ENCODE results near the gene MPP4.
"Not testable (repeated sequence)": the region's sequence is repeated elsewhere in the genome, so short reads cannot be mapped to it uniquely, and the experiment has no call there.

MPP4 gene

DNA sequence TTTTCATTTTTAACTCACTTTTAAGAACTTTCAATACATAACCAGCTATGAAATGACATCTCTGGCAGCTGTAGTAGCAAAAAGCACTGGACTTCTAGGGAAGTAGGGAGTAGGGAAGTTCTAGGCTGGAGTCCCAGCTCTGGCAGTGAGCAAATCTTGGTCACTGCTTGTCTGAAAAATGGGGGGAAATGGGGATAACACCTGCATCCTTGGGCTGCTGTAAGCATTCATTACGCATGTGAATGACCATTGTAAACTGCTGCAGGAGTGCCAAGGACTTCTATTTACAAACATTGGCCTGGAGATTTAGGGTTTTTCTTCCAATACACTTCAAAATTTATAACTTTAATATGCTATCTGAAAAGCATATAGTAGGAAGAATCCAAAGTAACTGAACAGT lies 972 bp upstream of the MPP4 start:
- Mint-ChIP-seq H3K36me3 (peaks cover 7% of the 10 kb centered on the region), H3K9me3 (no peaks in the 10 kb centered on the region), H3K27ac (no peak overlapping the region), H3K27me3 (peaks cover 4% of the 10 kb centered on the region), H3K4me1 (no peaks in the 10 kb centered on the region), H3K4me3 (no peak overlapping the region)
- DNase-seq = no peak
- CTCF ChIA-PET = no interaction called here

DNA sequence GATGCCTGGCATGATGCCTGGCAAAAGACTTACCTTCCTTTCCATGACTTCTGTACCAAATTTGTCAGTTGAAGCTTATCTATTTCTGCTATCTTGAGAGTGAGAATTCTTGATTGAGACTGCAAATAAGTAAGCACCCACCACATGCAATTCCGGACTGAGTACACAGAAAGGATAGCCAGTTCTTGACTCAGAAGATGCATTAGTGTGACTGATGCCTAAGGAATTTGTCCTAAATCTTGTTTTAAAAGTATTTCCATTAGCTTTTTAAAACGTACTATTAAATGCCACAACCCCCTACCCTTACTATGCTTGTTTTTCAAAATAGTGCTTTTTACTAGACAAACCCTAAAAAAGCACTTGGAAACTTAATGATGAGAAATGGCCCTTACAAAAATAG lies 545 bp downstream of the MPP4 start:
- Mint-ChIP-seq H3K27me3 (peaks cover 10% of the 10 kb centered on the region), H3K4me1 (no peaks in the 10 kb centered on the region), H3K27ac (no peak overlapping the region), H3K4me3 (no peak overlapping the region), H3K9me3 (no peaks in the 10 kb centered on the region), H3K36me3 (peaks cover 4% of the 10 kb centered on the region)
- CTCF ChIA-PET = no interaction called here
- DNase-seq = no peak

DNA sequence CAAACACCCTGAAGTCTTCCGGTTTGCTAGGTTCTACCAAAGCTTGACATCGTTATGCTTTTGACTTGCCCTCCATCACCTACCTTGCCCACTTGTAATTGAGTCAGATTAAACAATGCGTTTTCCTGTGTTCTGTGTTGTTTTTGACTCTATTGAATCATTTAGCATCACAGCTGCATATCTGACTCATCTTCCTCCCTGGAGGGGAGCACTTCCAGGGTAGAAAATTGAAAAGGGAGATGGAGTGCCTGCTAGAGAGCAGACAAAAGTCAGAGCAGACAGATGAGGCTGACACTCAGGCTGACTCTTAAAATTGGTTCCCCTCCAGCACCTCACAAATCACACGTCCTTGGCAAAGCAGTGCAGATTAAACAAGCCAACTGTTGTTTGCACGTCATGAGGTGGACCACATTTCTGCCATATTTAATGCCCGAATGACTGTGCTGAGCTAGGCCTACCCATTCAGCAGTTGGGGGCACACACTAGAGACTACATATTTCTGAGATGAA lies 2.2 kb downstream of the MPP4 start:
- H3K27ac Mint-ChIP-seq = no peak overlapping the region
- CTCF ChIA-PET = interaction anchor here (1.9 kb wide), 1 partner anchor 16 kb away, joined by 5 read pairs; no protein-coding TSS in a partner anchor
- peaks cover 3% of the 10 kb centered on the region for H3K36me3 Mint-ChIP-seq
- DNase-seq = no peak
- H3K4me1 Mint-ChIP-seq = no peaks in the 10 kb centered on the region
- peaks cover 14% of the 10 kb centered on the region for H3K27me3 Mint-ChIP-seq
- no peak overlapping the region for H3K4me3 Mint-ChIP-seq
- no peaks in the 10 kb centered on the region for H3K9me3 Mint-ChIP-seq

DNA sequence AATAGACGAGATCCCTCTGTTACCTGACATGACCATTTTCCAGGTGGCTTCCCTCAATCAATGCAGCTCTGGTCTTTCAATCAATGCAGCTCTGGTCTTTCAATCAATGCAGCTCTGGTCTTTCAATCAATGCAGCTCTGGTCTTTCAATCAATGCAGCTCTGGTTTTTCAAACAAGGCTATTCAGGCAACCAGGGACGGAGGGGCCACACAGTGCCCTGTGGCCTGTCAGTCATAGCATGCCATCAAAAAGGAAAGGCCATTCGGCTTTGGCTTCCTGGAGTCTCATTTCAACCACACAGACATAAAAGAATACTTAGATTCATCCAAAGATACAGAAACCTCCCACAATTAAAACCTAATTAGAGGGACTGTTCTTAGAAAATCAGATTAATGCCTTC lies 13.3 kb downstream of the MPP4 start:
- CTCF ChIA-PET = no interaction called here
- peaks cover 35% of the 10 kb centered on the region for H3K27me3 Mint-ChIP-seq
- no peaks in the 10 kb centered on the region for H3K36me3 Mint-ChIP-seq
- H3K4me3 Mint-ChIP-seq = no peak overlapping the region
- H3K27ac Mint-ChIP-seq = no peak overlapping the region
- no peak for DNase-seq
- no peaks in the 10 kb centered on the region for H3K9me3 Mint-ChIP-seq
- H3K4me1 Mint-ChIP-seq = no peaks in the 10 kb centered on the region

DNA sequence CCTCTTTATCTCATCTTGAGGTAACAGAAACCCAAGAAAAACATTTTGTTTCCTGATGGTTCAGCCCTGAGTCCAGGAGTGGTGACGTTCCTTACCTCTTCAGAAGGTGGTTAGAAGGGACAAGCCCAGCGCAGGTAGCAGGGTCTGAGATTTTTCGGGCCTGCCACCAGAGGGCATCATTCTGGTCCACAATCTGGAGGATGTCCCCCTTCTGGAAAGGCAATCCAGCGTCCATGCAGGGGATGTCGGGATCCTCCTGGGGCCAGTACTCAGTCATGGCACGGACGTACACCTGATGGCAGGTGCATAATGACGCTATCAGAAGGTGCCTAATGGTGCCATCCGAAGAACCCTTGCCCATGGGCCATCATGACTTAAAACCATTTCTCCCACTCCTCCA lies 17.7 kb downstream of the MPP4 start:
- DNase-seq = peak; percentile 34

DNA sequence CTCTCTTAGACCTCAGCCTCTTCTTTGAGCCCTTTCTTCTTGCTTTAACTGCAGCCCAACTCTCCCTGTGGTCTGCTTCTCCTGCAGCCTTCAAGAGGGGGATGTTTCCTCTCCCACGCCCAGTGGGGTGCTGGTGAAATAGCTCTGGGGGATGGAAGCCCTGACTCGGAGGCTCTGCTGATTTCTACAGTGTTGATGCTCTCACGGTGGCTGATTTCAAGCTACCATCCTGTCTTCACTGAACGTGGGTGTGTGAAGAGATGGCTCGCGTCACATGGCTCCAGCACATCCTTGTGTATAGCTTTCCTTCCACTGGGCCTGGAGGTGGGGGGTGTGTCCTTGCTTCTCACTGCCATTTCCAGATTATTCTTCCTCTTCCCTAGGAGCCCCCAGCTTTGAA lies 20.0 kb downstream of the MPP4 start:
- no peaks in the 10 kb centered on the region for H3K36me3 Mint-ChIP-seq
- H3K27me3 Mint-ChIP-seq = peaks cover 17% of the 10 kb centered on the region
- H3K4me1 Mint-ChIP-seq = peaks cover 2% of the 10 kb centered on the region
- no peak overlapping the region for H3K4me3 Mint-ChIP-seq
- no peaks in the 10 kb centered on the region for H3K9me3 Mint-ChIP-seq
- DNase-seq = no peak
- CTCF ChIA-PET = no interaction called here
- H3K27ac Mint-ChIP-seq = no peak overlapping the region

More for the DNA sequence above, 17.7 kb downstream of the MPP4 start:
- no peak overlapping the region for H3K27ac Mint-ChIP-seq
- H3K9me3 Mint-ChIP-seq = no peaks in the 10 kb centered on the region
- H3K4me1 Mint-ChIP-seq = no peaks in the 10 kb centered on the region
- no peak overlapping the region for H3K4me3 Mint-ChIP-seq
- H3K36me3 Mint-ChIP-seq = no peaks in the 10 kb centered on the region
- peaks cover 22% of the 10 kb centered on the region for H3K27me3 Mint-ChIP-seq
- CTCF ChIA-PET = interaction anchor here (1.4 kb wide), 1 partner anchor 16 kb away, joined by 5 read pairs; no protein-coding TSS in a partner anchor

DNA sequence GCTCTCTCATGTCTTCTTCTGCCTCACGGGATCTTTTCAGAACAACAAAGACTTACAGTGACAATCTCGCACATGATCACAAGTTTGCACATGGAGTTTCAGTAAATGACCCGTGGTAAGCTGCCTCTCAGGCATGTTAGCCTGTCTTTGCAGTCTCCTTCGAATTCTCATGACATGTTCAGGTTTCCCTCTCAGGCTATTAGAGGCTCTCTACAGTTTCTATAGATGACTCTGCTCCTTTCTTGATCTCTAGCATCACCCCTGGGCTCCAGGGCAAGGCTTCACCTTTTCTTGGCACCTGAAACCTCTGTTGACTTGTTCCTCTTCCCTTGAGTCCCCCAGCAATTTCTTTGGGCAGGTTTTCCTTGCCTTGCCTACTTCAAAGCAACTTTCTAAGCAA lies 23.0 kb downstream of the MPP4 start:
- no peak overlapping the region for H3K27ac Mint-ChIP-seq

DNA sequence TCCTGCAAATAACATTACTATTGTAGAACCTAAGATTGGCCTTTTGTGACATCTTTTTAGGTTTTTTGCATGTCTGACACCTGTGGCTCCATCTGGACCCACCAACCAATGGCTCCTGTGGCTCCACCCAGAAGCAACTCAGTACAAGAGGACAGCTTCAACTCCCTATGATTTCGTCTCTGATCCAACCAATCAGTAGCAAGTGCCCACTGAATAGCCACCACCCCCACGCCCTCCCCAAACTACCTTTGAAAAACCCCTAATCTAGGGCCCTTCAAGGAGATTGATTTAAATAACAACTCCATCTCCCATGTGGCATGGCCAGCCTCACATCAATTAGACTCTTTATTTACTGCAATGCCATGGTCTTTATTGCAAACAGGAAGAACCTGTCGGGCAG lies 23.6 kb downstream of the MPP4 start:
- Mint-ChIP-seq H3K36me3 (no peaks in the 10 kb centered on the region), H3K4me1 (peaks cover 2% of the 10 kb centered on the region), H3K4me3 (no peak overlapping the region), H3K27ac (no peak overlapping the region), H3K9me3 (no peaks in the 10 kb centered on the region), H3K27me3 (peaks cover 10% of the 10 kb centered on the region)
- DNase-seq = no peak
- CTCF ChIA-PET = no interaction called here

More for the DNA sequence above, 23.0 kb downstream of the MPP4 start:
- no peak overlapping the region for H3K4me3 Mint-ChIP-seq
- CTCF ChIA-PET = no interaction called here
- no peaks in the 10 kb centered on the region for H3K9me3 Mint-ChIP-seq
- no peak for DNase-seq
- H3K4me1 Mint-ChIP-seq = peaks cover 2% of the 10 kb centered on the region
- peaks cover 10% of the 10 kb centered on the region for H3K27me3 Mint-ChIP-seq
- no peaks in the 10 kb centered on the region for H3K36me3 Mint-ChIP-seq

DNA sequence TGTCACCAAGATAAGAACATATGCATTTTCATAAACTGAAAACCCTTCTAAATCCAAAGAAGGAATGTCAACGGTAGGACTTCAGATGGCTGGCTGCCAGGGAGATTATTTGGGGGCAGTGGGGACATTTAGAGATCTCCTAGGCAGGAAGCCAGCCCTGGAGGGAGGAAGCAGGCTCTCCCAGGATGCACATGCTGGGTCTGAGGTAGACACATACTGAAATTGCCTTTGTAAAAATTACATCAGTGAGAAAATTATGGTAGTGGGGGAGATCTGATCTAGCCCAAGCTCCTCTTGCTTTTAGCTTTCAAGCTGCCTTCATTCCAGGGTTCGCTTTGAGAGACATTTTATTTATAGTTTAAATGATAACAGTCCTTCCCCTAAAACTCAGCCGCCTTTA lies 24.1 kb downstream of the MPP4 start:
- Mint-ChIP-seq H3K36me3 (no peaks in the 10 kb centered on the region), H3K4me3 (no peak overlapping the region), H3K9me3 (no peaks in the 10 kb centered on the region), H3K27me3 (peaks cover 10% of the 10 kb centered on the region), H3K4me1 (peaks cover 2% of the 10 kb centered on the region), H3K27ac (no peak overlapping the region)
- no peak for DNase-seq
- CTCF ChIA-PET = no interaction called here

DNA sequence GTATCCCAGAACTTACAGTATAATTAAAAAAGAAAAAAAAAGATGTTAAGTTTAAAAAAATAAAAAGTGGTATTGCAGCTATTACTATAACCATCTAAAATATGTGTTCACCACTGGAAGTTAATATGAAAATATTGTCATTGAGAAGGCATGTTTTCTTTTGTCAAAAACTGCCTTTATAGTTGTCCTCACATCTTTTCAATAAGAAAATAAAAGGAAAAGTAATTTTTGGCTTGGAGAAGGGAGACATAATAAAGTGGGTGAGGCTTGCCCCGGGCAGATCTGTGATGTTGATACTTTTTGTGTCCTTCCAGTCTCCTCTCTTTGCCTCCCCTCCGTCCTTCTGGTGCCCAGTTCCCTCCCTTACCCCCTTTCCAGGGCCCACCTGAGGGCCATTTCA lies 24.9 kb downstream of the MPP4 start:
- H3K27ac Mint-ChIP-seq = no peak overlapping the region
- CTCF ChIA-PET = no interaction called here
- no peak for DNase-seq
- H3K9me3 Mint-ChIP-seq = no peaks in the 10 kb centered on the region
- peaks cover 2% of the 10 kb centered on the region for H3K4me1 Mint-ChIP-seq
- H3K27me3 Mint-ChIP-seq = peaks cover 15% of the 10 kb centered on the region
- no peaks in the 10 kb centered on the region for H3K36me3 Mint-ChIP-seq
- H3K4me3 Mint-ChIP-seq = no peak overlapping the region

DNA sequence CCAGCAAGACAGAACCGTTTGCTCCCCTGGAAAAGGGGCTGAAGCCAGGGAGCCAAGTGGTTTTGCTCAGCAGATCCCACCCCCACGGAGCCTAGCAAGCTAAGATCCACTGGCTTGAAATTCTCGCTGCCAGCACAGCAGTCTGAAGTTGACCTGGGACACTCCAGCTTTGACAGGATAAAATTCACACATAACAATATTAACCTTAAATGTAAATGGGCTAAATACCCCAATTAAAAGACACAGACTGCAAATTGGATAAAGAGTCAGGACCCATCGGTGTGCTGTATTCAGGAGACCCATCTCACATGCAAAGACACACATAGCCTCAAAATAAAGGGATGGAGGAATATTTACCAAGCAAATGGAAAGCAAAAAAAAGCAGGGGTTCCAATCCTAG lies 27.2 kb downstream of the MPP4 start:
- DNase-seq, H3K27ac Mint-ChIP-seq, H3K4me1 Mint-ChIP-seq, CTCF ChIA-PET, H3K36me3 Mint-ChIP-seq, H3K4me3 Mint-ChIP-seq, H3K9me3 Mint-ChIP-seq: not testable (repeated sequence)
- H3K27me3 Mint-ChIP-seq = peaks cover 15% of the 10 kb centered on the region

DNA sequence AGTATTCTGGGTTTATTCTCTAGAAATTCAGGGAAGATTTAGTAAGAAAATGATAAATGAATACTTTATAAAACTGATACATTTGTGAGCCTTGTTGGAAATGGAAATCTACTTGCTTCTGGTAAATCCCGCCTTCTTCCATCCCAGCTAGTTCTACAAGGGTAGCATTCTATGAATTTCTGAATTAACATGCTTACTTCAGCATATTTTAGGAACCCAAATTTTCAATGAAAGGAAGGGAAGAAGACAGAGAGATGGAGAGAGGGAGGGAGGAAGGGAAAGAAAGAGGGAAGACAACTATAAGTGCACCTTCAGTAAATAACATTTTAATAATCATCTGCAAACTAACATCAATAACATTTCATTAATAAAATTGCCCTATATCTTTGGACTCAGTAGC lies 28.6 kb downstream of the MPP4 start:
- CTCF ChIA-PET = no interaction called here
- Mint-ChIP-seq H3K27ac (no peak overlapping the region), H3K36me3 (no peaks in the 10 kb centered on the region), H3K4me3 (no peak overlapping the region), H3K4me1 (peaks cover 2% of the 10 kb centered on the region), H3K9me3 (no peaks in the 10 kb centered on the region), H3K27me3 (peaks cover 15% of the 10 kb centered on the region)
- DNase-seq = no peak

DNA sequence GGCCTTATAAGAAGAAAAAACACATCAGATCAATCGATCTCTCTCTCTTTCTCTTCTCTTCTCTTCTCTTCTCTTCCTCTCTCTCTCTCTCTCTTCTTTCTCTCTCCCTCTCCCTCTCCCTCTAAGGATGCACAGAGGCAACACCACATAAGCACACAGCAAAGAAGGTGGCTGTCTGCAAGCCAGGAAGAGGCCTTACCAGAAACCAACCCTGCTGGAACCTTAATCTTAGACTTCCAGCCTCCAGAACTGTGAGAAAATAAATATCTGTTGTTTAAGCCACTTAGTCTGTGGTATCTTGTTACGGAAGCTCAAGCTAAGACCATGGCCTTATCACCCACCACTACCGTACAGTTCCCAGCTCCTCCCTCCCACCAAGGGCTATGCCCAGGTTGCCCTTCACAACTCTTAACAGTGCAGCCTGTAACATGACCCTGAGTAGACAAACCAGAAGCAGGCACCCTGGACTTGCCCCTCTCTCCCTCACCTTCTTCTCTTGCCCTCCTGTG lies 30.0 kb downstream of the MPP4 start:
- Mint-ChIP-seq H3K27me3 (peaks cover 15% of the 10 kb centered on the region), H3K36me3 (no peaks in the 10 kb centered on the region), H3K9me3 (no peaks in the 10 kb centered on the region), H3K4me1 (no peaks in the 10 kb centered on the region), H3K27ac (no peak overlapping the region), H3K4me3 (no peak overlapping the region)
- DNase-seq = no peak
- CTCF ChIA-PET = no interaction called here

DNA sequence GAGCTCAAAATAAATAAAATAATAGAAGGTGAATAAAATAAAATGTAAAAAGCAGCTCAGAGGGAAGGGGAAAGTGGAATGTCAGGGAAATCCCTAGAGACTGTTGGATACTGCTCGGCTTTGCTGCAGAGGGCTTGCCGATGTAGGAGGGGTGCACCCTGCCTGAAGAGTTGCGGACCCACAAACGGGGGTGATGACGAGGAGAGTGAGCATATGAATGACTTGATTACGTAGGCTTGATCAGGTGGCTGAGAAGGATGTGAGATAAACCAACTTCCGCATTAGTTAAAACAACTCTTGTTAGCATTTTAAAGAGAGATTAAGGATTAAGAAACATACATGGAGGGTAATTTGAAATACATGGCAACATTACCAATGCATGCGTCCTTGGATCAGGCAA lies 34.1 kb downstream of the MPP4 start:
- H3K36me3 Mint-ChIP-seq = no peaks in the 10 kb centered on the region
- no peaks in the 10 kb centered on the region for H3K4me1 Mint-ChIP-seq
- no peak overlapping the region for H3K4me3 Mint-ChIP-seq
- no peak for DNase-seq
- no peak overlapping the region for H3K27ac Mint-ChIP-seq
- no peaks in the 10 kb centered on the region for H3K9me3 Mint-ChIP-seq
- H3K27me3 Mint-ChIP-seq = peaks cover 9% of the 10 kb centered on the region
- CTCF ChIA-PET = interaction anchor here (0.6 to 1.4 kb wide), 3 partner anchors 10 to 511 kb away, joined by 3 read pairs; no protein-coding TSS in a partner anchor

DNA sequence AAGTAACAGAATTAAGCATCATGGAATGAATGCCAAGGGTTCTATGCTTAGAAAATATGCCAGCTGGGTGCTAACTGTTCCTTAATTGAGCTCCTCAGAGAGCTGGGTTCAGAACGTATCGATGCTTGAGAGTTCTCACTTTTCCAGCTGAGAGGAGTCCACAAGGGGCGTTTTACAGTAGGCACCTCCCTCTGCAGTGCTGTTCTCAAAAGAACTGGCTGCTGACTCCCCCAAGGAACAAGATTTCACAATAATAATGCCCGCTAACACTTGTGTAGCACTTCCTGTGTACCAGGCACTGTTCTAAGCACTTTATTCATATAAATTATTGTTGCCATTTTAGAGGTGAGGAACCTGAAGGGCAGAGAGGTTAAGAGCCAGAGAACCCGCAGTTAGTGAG lies 37.1 kb downstream of the MPP4 start:
- Mint-ChIP-seq H3K4me3 (no peak overlapping the region), H3K36me3 (no peaks in the 10 kb centered on the region), H3K27ac (no peak overlapping the region), H3K4me1 (no peaks in the 10 kb centered on the region), H3K27me3 (peaks cover 4% of the 10 kb centered on the region), H3K9me3 (no peaks in the 10 kb centered on the region)
- CTCF ChIA-PET = no interaction called here
- DNase-seq = no peak
